Gastroesophageal sphincter (tissue), 4 donors: ENCODE results near the gene CCNB2. TPM values are rescaled to one million over a fixed set of nuclear protein-coding genes. Genes with fewer than 3 reads are reported as not detected.
"Not testable (repeated sequence)": the region's sequence is repeated elsewhere in the genome, so short reads cannot be mapped to it uniquely, and the experiment has no call there.

Experiments used
- ATAC-seq: fragments of 150-250 bp; one replicate; pipeline ENCODE4 v1.9.1; 2016; ENCODE audit warnings: mild to moderate bottlenecking, moderate library complexity
- H3K27ac ChIP-seq, 4 donors: fragments of 200-600 bp; sonication (generic) in 3 of 4; 1 replicate in 3 of 4; 2 replicates in 1 of 4; pipeline ENCODE4 v1.5.1; 2016 to 2019
- H3K27me3 ChIP-seq: fragments of 200-600 bp; sonication (generic); one replicate; pipeline ENCODE4 v1.5.1; 2019
- H3K36me3 ChIP-seq, 2 donors: fragments of 200-600 bp; sonication (generic); one replicate each; pipeline ENCODE4 v1.5.1; 2019; ENCODE audit warnings: control low read depth in 1 of 2
- H3K4me1 ChIP-seq, 3 donors: fragments of 200-600 bp; sonication (generic); 1 replicate in 2 of 3; 2 replicates in 1 of 3; pipeline ENCODE4 v1.5.1; 2016 to 2019; ENCODE audit warnings: control low read depth in 2 of 3
- H3K4me3 ChIP-seq, 2 donors: fragments of 200-600 bp; sonication (generic); one replicate each; pipeline ENCODE4 v1.5.1; 2019; ENCODE audit warnings: mild to moderate bottlenecking in 1 of 2, moderate library complexity in 1 of 2
- H3K9me3 ChIP-seq, 3 donors: fragments of 200-600 bp; sonication (generic); one replicate each; pipeline ENCODE4 v1.5.1; 2017 to 2019; ENCODE audit warnings: control low read depth in 2 of 3
- CTCF ChIP-seq, 4 experiments: fragments of 200-600 bp in 2 of 4; fragments of 450-650 bp in 2 of 4; sonication (generic) in 1 of 4; IDR thresholded peaks; one replicate each; pipeline ENCODE4 v1.5.1; 2017 to 2019; ENCODE audit warnings: antibody characterized with exemption in 4 of 4, mild to moderate bottlenecking in 2 of 4, moderate library complexity in 2 of 4
- EP300 ChIP-seq: sonication (generic); formaldehyde crosslinking; IDR thresholded peaks from one replicate; pipeline ENCODE4 v1.6.1; 2017; ENCODE audit warnings: antibody characterized with exemption, mild to moderate bottlenecking
- POLR2A ChIP-seq, 2 donors: fragments of 450-650 bp; IDR thresholded peaks; one replicate each; pipeline ENCODE4 v1.6.1; 2017; ENCODE audit warnings: antibody characterized with exemption in 2 of 2, mild to moderate bottlenecking in 2 of 2, moderate library complexity in 1 of 2
- POLR2AphosphoS5 ChIP-seq: sonication (generic); formaldehyde crosslinking; IDR thresholded peaks from one replicate; pipeline ENCODE4 v1.6.1; 2017; ENCODE audit warnings: antibody characterized with exemption
- WGBS, 2 donors: methylation state at CpG; one replicate each; pipeline ENCODE4 v1.1.5; 2018; ENCODE audit warnings: low coverage in 1 of 2; 5-methylcytosine and 5-hydroxymethylcytosine counted together
- total RNA-seq, 4 donors: library from RNA; depleted of rRNA; stranded (reverse); fragments of >200 nt; gene quantifications; one replicate each; pipeline ENCODE4 v1.1.0, GENCODE V29; 2016

Gene CCNB2
- total RNA-seq, 4 donors from 2014 or later, result 0.46 to 5.1 (median 0.93) TPM; not detected in 1

DNA sequence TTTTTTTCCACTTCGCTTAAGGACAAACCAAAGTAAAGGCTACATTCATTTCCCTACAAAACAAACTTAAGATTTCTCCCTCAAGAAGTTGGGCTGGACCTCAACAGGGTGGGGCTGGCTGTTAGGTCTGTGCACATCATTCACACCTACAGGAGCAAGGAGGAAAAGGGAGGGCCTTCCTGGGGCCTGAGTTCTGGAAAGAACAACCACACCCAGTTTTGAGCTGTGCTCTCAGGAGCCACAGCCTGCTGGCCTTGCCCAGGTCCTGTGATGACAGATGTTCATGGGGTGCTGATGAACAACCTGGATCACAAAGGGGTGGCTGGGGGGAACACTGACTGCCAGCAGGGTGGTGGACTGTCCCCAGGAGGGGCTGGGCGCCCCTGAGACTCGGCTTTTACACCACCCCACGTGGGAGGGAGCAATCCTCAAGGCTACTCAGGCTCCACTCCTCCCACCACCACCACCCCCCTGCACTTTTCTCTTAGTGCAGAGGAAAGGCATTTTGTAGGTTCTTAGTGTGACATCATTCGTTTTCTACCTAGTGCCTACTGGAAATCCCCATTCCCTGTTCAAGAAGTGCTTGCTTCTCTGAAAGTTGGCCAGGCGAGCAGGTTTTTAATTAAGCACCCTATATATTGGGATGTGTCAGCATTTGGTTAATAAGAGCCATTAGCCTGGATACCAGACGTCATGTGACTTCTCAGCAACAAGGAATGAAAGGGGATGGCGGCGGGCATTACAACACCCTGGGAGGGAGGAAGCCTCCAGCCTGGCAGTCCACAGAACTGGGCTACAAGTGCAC lies 35.7 kb downstream of the CCNB2 start:
- Histone ChIP-seq H3K27me3 (no peaks in the 10 kb centered on the region), H3K27ac (no peak overlapping the region), H3K36me3 (peaks cover 0 to 67% of the 10 kb centered on the region in 2 donors), H3K4me3 (no peak overlapping the region), H3K4me1 (no peaks in the 10 kb centered on the region), H3K9me3 (no peaks in the 10 kb centered on the region)
- no peak for ATAC-seq
- 75% methylated on average over 4 to 6 of the region's 9 CpGs for WGBS, 2 donors
- TF ChIP-seq CTCF (IDR thresholded peaks at IDR 0.05) (no peak), EP300 (no peak)

DNA sequence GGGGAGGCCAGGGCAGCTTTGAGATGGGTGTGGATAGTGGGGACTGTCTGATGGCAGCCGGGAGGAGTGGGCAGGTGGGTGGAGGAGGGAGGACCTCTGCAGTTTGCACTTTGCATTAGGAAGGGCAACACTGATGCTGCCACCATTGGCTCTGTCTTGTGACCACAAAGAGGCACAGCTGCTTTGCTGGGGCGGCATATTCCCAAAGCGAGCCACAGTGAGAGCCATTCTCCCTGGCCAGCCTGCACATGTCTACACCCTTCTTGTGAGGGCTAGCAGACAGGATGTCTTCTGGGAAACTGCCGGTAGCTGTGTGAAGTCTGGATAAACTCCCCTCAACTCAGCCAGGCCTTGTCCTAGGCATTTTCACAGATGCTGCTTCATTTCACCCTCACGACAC lies 38.3 kb downstream of the CCNB2 start:
- TF ChIP-seq CTCF (IDR thresholded peaks at IDR 0.05) (no peak), POLR2A (IDR thresholded peaks at IDR 0.05) (no peak), EP300 (no peak), POLR2AphosphoS5 (no peak)
- ATAC-seq, result no peak
- Histone ChIP-seq H3K27me3 (no peaks in the 10 kb centered on the region), H3K9me3 (no peaks in the 10 kb centered on the region), H3K36me3 (peaks cover 0 to 50% of the 10 kb centered on the region in 2 donors), H3K4me3 (no peak overlapping the region), H3K27ac (no peak overlapping the region), H3K4me1 (peaks cover 0 to 8% (median 0%) of the 10 kb centered on the region in 3 donors)
- no CpG with 5 or more reads among the region's 5 CpGs for WGBS, 2 donors

- 27 to 85% methylated on average over 3 to 5 of the region's 10 CpGs for WGBS, 2 donors
- ATAC-seq, result not testable (repeated sequence)
- H3K36me3 ChIP-seq, result peaks cover 0 to 44% of the 10 kb centered on the region in 2 donors
These were observed 39.6 kb downstream of the CCNB2 start for GRCh38 chr15:59144594-59144993.

GRCh38 chr15:59147666-59148065 lies 42.7 kb downstream of the CCNB2 start:
- ATAC-seq, result no peak
- H3K36me3 ChIP-seq, result peaks cover 0 to 65% of the 10 kb centered on the region in 2 donors
- H3K27me3 ChIP-seq, result no peaks in the 10 kb centered on the region
- WGBS, 2 donors, result 89% methylated on average over 2 of the region's 5 CpGs; no CpG with 5 or more reads in 1 of the 2 donors
- H3K9me3 ChIP-seq, result no peaks in the 10 kb centered on the region
- H3K27ac ChIP-seq, result no peak overlapping the region
- H3K4me3 ChIP-seq, result no peak overlapping the region
- no peak for TF ChIP-seq POLR2A (IDR thresholded peaks at IDR 0.05)
- TF ChIP-seq CTCF (IDR thresholded peaks at IDR 0.05), result no peak
- no peak for TF ChIP-seq POLR2AphosphoS5
- TF ChIP-seq EP300, result no peak
- H3K4me1 ChIP-seq, result peaks cover 0 to 27% (median 0%) of the 10 kb centered on the region in 3 donors

More at GRCh38 chr15:59144594-59144993, 39.6 kb downstream of the CCNB2 start:
- H3K9me3 ChIP-seq, H3K27ac ChIP-seq, H3K27me3 ChIP-seq, H3K4me3 ChIP-seq: not testable (repeated sequence)
- H3K4me1 ChIP-seq, result peaks cover 0 to 16% (median 0%) of the 10 kb centered on the region in 3 donors

GRCh38 chr15:59148153-59148833 lies 43.3 kb downstream of the CCNB2 start:
- no peak for TF ChIP-seq POLR2A (IDR thresholded peaks at IDR 0.05)
- no peak for TF ChIP-seq POLR2AphosphoS5
- TF ChIP-seq EP300, result no peak
- TF ChIP-seq CTCF (IDR thresholded peaks at IDR 0.05), result no peak
- 34 to 38% methylated on average over 2 of the region's 2 CpGs for WGBS, 2 donors
- Histone ChIP-seq H3K27me3 (no peaks in the 10 kb centered on the region), H3K4me1 (peaks cover 0 to 27% (median 0%) of the 10 kb centered on the region in 3 donors), H3K4me3 (no peak overlapping the region), H3K9me3 (no peaks in the 10 kb centered on the region), H3K27ac (no peak overlapping the region), H3K36me3 (peaks cover 0 to 67% of the 10 kb centered on the region in 2 donors)
- no peak for ATAC-seq
